Kidney glomerular epithelial cell (primary cell): ENCODE data around the gene EGR1.
"Not testable (repeated sequence)": the region's sequence is repeated elsewhere in the genome, so short reads cannot be mapped to it uniquely, and the experiment has no call there.

Experiments
- DNase-seq: peaks from one replicate; lab custom pipeline; 2025; lab: John Stamatoyannopoulos, UW

EGR1 gene

GRCh38 chr5:138507485-138507884, 42.2 kb downstream of the EGR1 start:
- not testable (repeated sequence) for DNase-seq

GRCh38 chr5:138508958-138509357, 43.7 kb downstream of the EGR1 start:
- DNase-seq, result no peak

GRCh38 chr5:138514021-138514420, 48.7 kb downstream of the EGR1 start:
- no peak for DNase-seq

- DNase-seq, result no peak
Measured at GRCh38 chr5:138515556-138516245, 50.4 kb downstream of the EGR1 start.

- DNase-seq, result no peak
Measured at GRCh38 chr5:138517437-138517836, 52.2 kb downstream of the EGR1 start.
